Measurements from ENCODE around the gene FRS3. TPM values are rescaled to one million over a fixed set of nuclear protein-coding genes. Genes with fewer than 3 reads are reported as not detected.

Gene FRS3
- total and polyA plus RNA-seq, 9 of the 15 experiments (the other 6 are each of a cell fraction or from before 2014, with no cell fraction given), result 0.03 to 3.7 (median 1.6) TPM

- BruUV-seq (replicated peaks), result TSS peak; percentile 60
- ChIA-PET CTCF (ENCODE audit: low intra/inter-chr PET ratio) (interaction anchor here (4.3 kb wide), 1 partner anchor 263 kb away, joined by 50 read pairs; no protein-coding TSS in a partner anchor), POLR2A (interaction anchor here (0.7 to 1.0 kb wide), 2 partner anchors 155 to 250 kb away, joined by 3 to 5 read pairs; no protein-coding TSS in a partner anchor)
- DNase-seq (ENCODE audit: extremely low read depth in 1 of 4, low spot score in 3 of 4), result no peak
- Histone ChIP-seq H3K79me2 (ENCODE audit: control insufficient read depth, insufficient read depth, low read length) (peaks cover 11% of the 10 kb centered on the region; the same call in 2 of the 3 replicates), H3K4me1 (replicated peaks in 1 of 2; ENCODE audit: control insufficient read depth in 2 of 2, insufficient read depth in 2 of 2, low read length in 2 of 2) (peaks cover 29 to 37% of the 10 kb centered on the region in 2 experiments), H3K27ac (ENCODE audit: extremely low read depth, low read depth, low read length) (no peak overlapping the region), H3K4me3 (peak overlapping the region; percentile 69), H3K9me3 (replicated peaks; ENCODE audit: control insufficient read depth, insufficient read depth, low read depth, low read length) (no peaks in the 10 kb centered on the region), H3K36me3 (ENCODE audit: control insufficient read depth, insufficient read depth, low read length) (0 out of 3 replicates have a peak, but pooled peaks cover 3% of the 10 kb centered on the region), H3K9ac (ENCODE audit: insufficient read depth in 1 of 2, low read depth in 2 of 2, low read length in 2 of 2) (peak overlapping the region in 1 of 2 experiments; percentile 89; a peak in 1 of 4 replicates), H3K4me2 (ENCODE audit: insufficient read depth, low read length) (peak overlapping the region; percentile 92), H3K9me1 (ENCODE audit: control insufficient read depth, insufficient read depth, low read length) (no peaks in the 10 kb centered on the region), H4K20me1 (replicated peaks; ENCODE audit: control insufficient read depth, insufficient read depth, low read length) (no peaks in the 10 kb centered on the region), H2AFZ (ENCODE audit: low read depth, low read length) (no peak overlapping the region), H3K27me3 (ENCODE audit: control insufficient read depth in 2 of 2, insufficient read depth in 2 of 2, low read length in 2 of 2) (no peaks in the 10 kb centered on the region)
- intact Hi-C loops (cut with micrococcal nuclease) (loop anchor here (5.0 kb wide), 2 partner anchors 436 to 1096 kb away; partner anchors contain the start of genes MRPS10 and RPL7L1), in situ Hi-C loops (cut with MboI) (loop anchor here (10.0 kb wide), 1 partner anchor 443 kb away; no protein-coding TSS in a partner anchor)
- peak; percentile 34 for TF ChIP-seq EGR1 (conservative IDR thresholded peaks at IDR 0.05)
- no peak for TF ChIP-seq PTBP1 (IDR thresholded peaks at IDR 0.05; ENCODE audit: low read depth, low read length)
- no peak for TF ChIP-seq TAL1 (IDR thresholded peaks at IDR 0.05)
- peak; percentile 29; the same call in 1 of the 2 replicates for TF ChIP-seq ZNF740 (CRISPR knock-in tag; IDR thresholded peaks at IDR 0.05)
- TF ChIP-seq ZNF740 (tag; IDR thresholded peaks at IDR 0.05), result no peak
- TF ChIP-seq PRDM10 (IDR thresholded peaks at IDR 0.05; ENCODE audit: partially characterized antibody), result peak; percentile 54
- no peak for TF ChIP-seq ZNF311 (CRISPR knock-in tag; IDR thresholded peaks at IDR 0.05)
- 0 out of 2 replicates have a peak, but pooled peaks have one; percentile 4 for TF ChIP-seq ZEB2 (IDR thresholded peaks at IDR 0.05)
- ATAC-seq, result no peak
- 31% methylated on average over 3 of the region's 3 CpGs for WGBS (ENCODE audit: insufficient coverage, low coverage, missing lambda C conversion rate)
- no peak for FAIRE-seq
Observed at GRCh38 chr6:41781366-41781730, 1.6 kb upstream of the FRS3 start.

Data from K562 (cell line).